ENCODE measurements around the gene MFF.

MFF gene

GRCh38 chr2:227324642-227324994 lies 433 bp upstream of the MFF start:
- no peak for TF ChIP-seq CTCF (IDR thresholded peaks at IDR 0.05; ENCODE audit: control insufficient read depth, insufficient read depth, low read depth, low read length, missing control alignments)
- peak overlapping the region; percentile 84 for H3K4me3 ChIP-seq (ENCODE audit: control insufficient read depth, low read depth, low read length)
- DNase-seq (ENCODE audit: low read depth): no peak

GRCh38 chr2:227325839-227326195 lies 766 bp downstream of the MFF start:
- no peak for TF ChIP-seq CTCF (IDR thresholded peaks at IDR 0.05; ENCODE audit: control insufficient read depth, insufficient read depth, low read depth, low read length, missing control alignments)
- H3K4me3 ChIP-seq (ENCODE audit: control insufficient read depth, low read depth, low read length): peak overlapping the region; percentile 84
- no peak for DNase-seq (ENCODE audit: low read depth)

GRCh38 chr2:227326783-227327182 lies 1.7 kb downstream of the MFF start:
- TF ChIP-seq CTCF (IDR thresholded peaks at IDR 0.05; ENCODE audit: control insufficient read depth, insufficient read depth, low read depth, low read length, missing control alignments): no peak
- no peak for DNase-seq (ENCODE audit: low read depth)
- H3K4me3 ChIP-seq (ENCODE audit: control insufficient read depth, low read depth, low read length): no peak overlapping the region

- no peak for TF ChIP-seq CTCF (IDR thresholded peaks at IDR 0.05; ENCODE audit: control insufficient read depth, insufficient read depth, low read depth, low read length, missing control alignments)
- no peak for DNase-seq (ENCODE audit: low read depth)
Observed at GRCh38 chr2:227335713-227336112, 10.7 kb downstream of the MFF start.

GRCh38 chr2:227337442-227337841 lies 12.4 kb downstream of the MFF start:
- no peak for TF ChIP-seq CTCF (IDR thresholded peaks at IDR 0.05; ENCODE audit: control insufficient read depth, insufficient read depth, low read depth, low read length, missing control alignments)

More at GRCh38 chr2:227335713-227336112, 10.7 kb downstream of the MFF start:
- no peak overlapping the region for H3K4me3 ChIP-seq (ENCODE audit: control insufficient read depth, low read depth, low read length)

GRCh38 chr2:227339098-227339599 lies 14.1 kb downstream of the MFF start:
- no peak overlapping the region for H3K4me3 ChIP-seq (ENCODE audit: control insufficient read depth, low read depth, low read length)
- DNase-seq (ENCODE audit: low read depth): no peak
- TF ChIP-seq CTCF (IDR thresholded peaks at IDR 0.05; ENCODE audit: control insufficient read depth, insufficient read depth, low read depth, low read length, missing control alignments): no peak

More at GRCh38 chr2:227337442-227337841, 12.4 kb downstream of the MFF start:
- no peak for DNase-seq (ENCODE audit: low read depth)
- no peak overlapping the region for H3K4me3 ChIP-seq (ENCODE audit: control insufficient read depth, low read depth, low read length)

GRCh38 chr2:227340106-227340505 lies 15.1 kb downstream of the MFF start:
- H3K4me3 ChIP-seq (ENCODE audit: control insufficient read depth, low read depth, low read length): no peak overlapping the region
- TF ChIP-seq CTCF (IDR thresholded peaks at IDR 0.05; ENCODE audit: control insufficient read depth, insufficient read depth, low read depth, low read length, missing control alignments): no peak
- no peak for DNase-seq (ENCODE audit: low read depth)
